ENCODE measurements around the gene FAIM2. TPM values are rescaled to one million over a fixed set of nuclear protein-coding genes. Genes with fewer than 3 reads are reported as not detected.

Gene FAIM2
- total RNA-seq, 1 donor from 2014 or later = 1.2 TPM

- intact Hi-C loops (cut with DNase I) = no loop called here
- Histone ChIP-seq H3K4me1 (no peaks in the 10 kb centered on the region), H3K36me3 (no peaks in the 10 kb centered on the region), H3K27ac (no peak overlapping the region), H3K4me3 (no peak overlapping the region), H3K9me3 (no peaks in the 10 kb centered on the region), H3K27me3 (no peaks in the 10 kb centered on the region)
- TF ChIP-seq CTCF (IDR thresholded peaks at IDR 0.05) = no peak
- ATAC-seq (no peak), DNase-seq (no peak)
Measured at GRCh38 chr12:49892084-49892731, 11.5 kb downstream of the FAIM2 start.

- peak; percentile 9 for ATAC-seq
- no peak for DNase-seq
- H3K27ac ChIP-seq = no peak overlapping the region
- H3K27me3 ChIP-seq = no peaks in the 10 kb centered on the region
- H3K4me1 ChIP-seq = no peaks in the 10 kb centered on the region
- no peak for TF ChIP-seq CTCF (IDR thresholded peaks at IDR 0.05)
- H3K36me3 ChIP-seq = no peaks in the 10 kb centered on the region
- intact Hi-C loops (cut with DNase I) = no loop called here
- no peaks in the 10 kb centered on the region for H3K9me3 ChIP-seq
- H3K4me3 ChIP-seq = no peak overlapping the region
Measured at GRCh38 chr12:49891476-49891875, 12.2 kb downstream of the FAIM2 start.

- Histone ChIP-seq H3K4me1 (no peaks in the 10 kb centered on the region), H3K27ac (no peak overlapping the region), H3K4me3 (no peak overlapping the region), H3K36me3 (no peaks in the 10 kb centered on the region), H3K27me3 (no peaks in the 10 kb centered on the region), H3K9me3 (no peaks in the 10 kb centered on the region)
- ATAC-seq = no peak
- no peak for TF ChIP-seq CTCF (IDR thresholded peaks at IDR 0.05)
- DNase-seq = no peak
- intact Hi-C loops (cut with DNase I) = no loop called here
Measured at GRCh38 chr12:49891012-49891411, 12.7 kb downstream of the FAIM2 start.

- Histone ChIP-seq H3K9me3 (no peaks in the 10 kb centered on the region), H3K4me3 (no peak overlapping the region), H3K27me3 (peaks cover 3% of the 10 kb centered on the region), H3K36me3 (no peaks in the 10 kb centered on the region), H3K27ac (no peak overlapping the region), H3K4me1 (no peaks in the 10 kb centered on the region)
- DNase-seq (no peak), ATAC-seq (no peak)
- intact Hi-C loops (cut with DNase I) = no loop called here
- TF ChIP-seq CTCF (IDR thresholded peaks at IDR 0.05) = no peak
Measured at GRCh38 chr12:49890096-49890461, 13.6 kb downstream of the FAIM2 start.

- intact Hi-C loops (cut with DNase I) = no loop called here
- Histone ChIP-seq H3K27ac (no peak overlapping the region), H3K36me3 (no peaks in the 10 kb centered on the region), H3K9me3 (no peaks in the 10 kb centered on the region), H3K4me3 (no peak overlapping the region), H3K4me1 (no peaks in the 10 kb centered on the region), H3K27me3 (peaks cover 7% of the 10 kb centered on the region)
- no peak for TF ChIP-seq CTCF (IDR thresholded peaks at IDR 0.05)
- no peak for DNase-seq
- ATAC-seq = no peak
Measured at GRCh38 chr12:49889361-49890095, 14.2 kb downstream of the FAIM2 start.
